C4-2B (cell line): ENCODE measurements around the gene ACHE.
"Not testable (repeated sequence)": the region's sequence is repeated elsewhere in the genome, so short reads cannot be mapped to it uniquely, and the experiment has no call there.

Source experiments
- H3K27ac ChIP-seq: fragments of 450-650 bp; 2 replicates; pipeline ENCODE4 v1.5.1; 2017
- ZFX ChIP-seq: fragments of 450-650 bp; IDR thresholded peaks from 2 replicates; pipeline ENCODE4 v1.6.1; 2017
- TF ChIP-seq, protein P1 (sequence below): fragments of 450-650 bp; conservative IDR thresholded peaks from 2 replicates; pipeline ENCODE4 v1.5.1; 2017; ENCODE audit warnings: mild to moderate bottlenecking

Gene ACHE

DNA sequence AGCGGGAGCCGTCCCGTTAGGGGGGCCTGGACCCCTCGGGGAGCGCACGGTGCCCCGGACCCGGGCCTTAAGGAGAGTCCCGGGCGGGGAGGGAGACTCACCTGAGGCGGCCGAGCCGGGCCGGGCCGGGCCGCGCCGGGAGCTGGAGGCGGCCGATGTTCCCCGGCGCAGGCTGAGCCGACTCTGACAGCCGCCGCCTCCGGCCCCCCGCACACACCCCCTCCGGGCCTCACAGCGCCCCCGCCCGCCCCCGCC lies at the start of gene ACHE:
TSS of gene ACHE (minus strand) at position 188 of the 255 bp plus-strand sequence. CDS start 1,656 bp downstream, outside the sequence.
- H3K27ac ChIP-seq = no peak within 1 kb of the TSS
- TF ChIP-seq, protein P1, sequence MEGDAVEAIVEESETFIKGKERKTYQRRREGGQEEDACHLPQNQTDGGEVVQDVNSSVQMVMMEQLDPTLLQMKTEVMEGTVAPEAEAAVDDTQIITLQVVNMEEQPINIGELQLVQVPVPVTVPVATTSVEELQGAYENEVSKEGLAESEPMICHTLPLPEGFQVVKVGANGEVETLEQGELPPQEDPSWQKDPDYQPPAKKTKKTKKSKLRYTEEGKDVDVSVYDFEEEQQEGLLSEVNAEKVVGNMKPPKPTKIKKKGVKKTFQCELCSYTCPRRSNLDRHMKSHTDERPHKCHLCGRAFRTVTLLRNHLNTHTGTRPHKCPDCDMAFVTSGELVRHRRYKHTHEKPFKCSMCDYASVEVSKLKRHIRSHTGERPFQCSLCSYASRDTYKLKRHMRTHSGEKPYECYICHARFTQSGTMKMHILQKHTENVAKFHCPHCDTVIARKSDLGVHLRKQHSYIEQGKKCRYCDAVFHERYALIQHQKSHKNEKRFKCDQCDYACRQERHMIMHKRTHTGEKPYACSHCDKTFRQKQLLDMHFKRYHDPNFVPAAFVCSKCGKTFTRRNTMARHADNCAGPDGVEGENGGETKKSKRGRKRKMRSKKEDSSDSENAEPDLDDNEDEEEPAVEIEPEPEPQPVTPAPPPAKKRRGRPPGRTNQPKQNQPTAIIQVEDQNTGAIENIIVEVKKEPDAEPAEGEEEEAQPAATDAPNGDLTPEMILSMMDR = no peak
- TF ChIP-seq ZFX = no peak

GRCh38 chr7:100944138-100944537 lies 48.5 kb upstream of the ACHE start:
- H3K27ac ChIP-seq = no peak overlapping the region

GRCh38 chr7:100943693-100944092 lies 48.0 kb upstream of the ACHE start:
- H3K27ac ChIP-seq = no peak overlapping the region
- TF ChIP-seq ZFX = no peak
- TF ChIP-seq, protein P1 = no peak

More at GRCh38 chr7:100944138-100944537, 48.5 kb upstream of the ACHE start:
- no peak for TF ChIP-seq ZFX
- TF ChIP-seq, protein P1 = no peak

DNA sequence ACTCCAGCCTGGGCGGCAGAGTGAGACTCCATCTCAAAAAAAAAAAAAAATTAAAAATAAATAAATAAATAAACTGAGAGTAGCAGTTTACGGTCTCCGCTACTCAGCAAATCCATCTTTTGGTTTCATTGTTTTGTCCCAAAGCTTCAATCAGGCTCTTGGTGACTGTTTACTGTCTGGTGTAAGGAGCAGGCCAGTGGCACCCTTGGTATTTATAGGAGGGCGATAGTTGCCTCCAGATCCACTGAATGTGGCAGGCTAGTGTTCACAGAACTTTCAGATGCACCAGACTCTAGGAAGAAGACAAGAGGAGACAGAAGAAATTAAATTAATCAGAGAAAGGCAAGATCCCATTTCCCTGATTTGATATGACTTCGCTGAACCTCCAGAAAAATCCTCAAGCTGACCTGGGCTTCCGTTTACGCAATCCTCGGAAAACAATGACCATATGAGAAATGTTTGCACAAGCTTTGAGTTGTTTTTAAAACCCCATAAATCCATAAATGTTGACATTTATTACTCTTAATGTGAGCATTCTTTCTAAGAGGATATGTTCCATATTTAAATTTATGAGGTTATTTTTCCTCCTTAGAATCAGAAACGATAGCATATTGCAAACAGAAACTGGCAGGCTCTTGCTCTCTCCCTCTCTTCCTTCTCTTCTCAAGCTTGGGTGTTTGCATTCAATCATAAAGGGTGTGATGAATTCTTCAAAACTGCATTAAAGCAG lies 46.5 kb upstream of the ACHE start:
- peak overlapping the region; percentile 49 for H3K27ac ChIP-seq

GRCh38 chr7:100936167-100936566 lies 40.5 kb upstream of the ACHE start:
- not testable (repeated sequence) for H3K27ac ChIP-seq

More for the DNA sequence above, 46.5 kb upstream of the ACHE start:
- TF ChIP-seq ZFX = no peak
- TF ChIP-seq, protein P1 = no peak

DNA sequence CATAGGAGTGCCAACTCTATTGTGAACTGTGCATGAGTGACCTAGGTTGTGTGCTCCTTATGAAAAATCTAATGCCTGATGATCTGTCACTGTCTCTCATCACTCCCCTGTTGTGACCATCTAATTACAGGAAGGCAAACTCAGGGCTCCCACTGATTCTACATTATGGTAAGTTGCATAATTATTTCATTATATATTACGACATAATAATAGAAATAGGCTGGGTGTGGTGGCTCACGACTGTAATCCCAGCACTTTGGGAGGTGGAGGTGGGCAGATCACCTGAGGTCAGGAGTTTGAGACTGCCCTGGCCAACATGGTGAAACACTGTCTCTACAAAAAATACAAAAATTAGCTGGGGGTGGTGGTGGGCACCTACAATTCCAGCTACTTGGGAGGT lies 39.7 kb upstream of the ACHE start:
- not testable (repeated sequence) for H3K27ac ChIP-seq

DNA sequence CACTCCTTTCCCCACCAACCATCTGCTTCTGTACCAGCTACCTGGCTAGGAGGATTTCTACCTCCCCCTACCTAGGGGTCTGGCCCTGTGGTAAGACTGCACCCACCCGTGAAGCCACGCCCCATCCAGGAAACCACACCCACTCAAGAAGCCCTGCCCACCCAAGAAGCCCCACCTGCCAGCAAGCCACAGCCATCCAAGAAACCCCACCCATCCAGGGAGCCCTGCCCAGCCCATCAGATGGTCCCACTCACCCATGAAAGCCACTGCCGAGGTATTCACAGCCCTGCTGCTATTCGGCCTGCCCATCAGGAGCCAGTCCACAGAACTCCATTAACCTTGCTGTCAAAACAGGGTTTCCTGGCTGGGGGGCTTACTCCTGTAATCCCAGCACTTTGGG lies 38.0 kb upstream of the ACHE start:
- TF ChIP-seq, protein P1 = no peak
- TF ChIP-seq ZFX = no peak
- H3K27ac ChIP-seq = no peak overlapping the region

DNA sequence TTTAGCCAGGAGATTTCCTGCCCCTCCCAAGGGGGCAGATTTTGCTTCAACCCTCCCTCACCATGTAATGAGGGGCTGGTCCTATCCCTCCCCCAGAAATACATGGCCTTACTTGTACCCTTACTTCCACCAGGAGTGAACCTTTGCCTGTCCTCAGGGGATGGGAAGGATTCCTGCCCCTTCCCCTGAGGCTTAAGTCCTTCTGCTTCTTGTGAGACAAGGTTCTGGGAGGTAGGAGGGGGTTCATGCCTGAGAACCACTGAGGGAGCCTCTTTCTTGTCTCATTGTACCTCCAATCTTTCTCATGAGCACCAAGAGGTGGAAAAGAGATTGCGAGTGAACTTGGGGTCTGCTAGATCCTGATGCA lies 34.1 kb upstream of the ACHE start:
- no peak overlapping the region for H3K27ac ChIP-seq
- TF ChIP-seq ZFX = no peak
- TF ChIP-seq, protein P1 = no peak

GRCh38 chr7:100923616-100924015 lies 27.9 kb upstream of the ACHE start:
- H3K27ac ChIP-seq = not testable (repeated sequence)
